Suprapubic skin (tissue), 4 donors: ENCODE measurements around the gene ACSM2B.

Experiments
- EP300 ChIP-seq: sonication (generic); formaldehyde crosslinking; IDR thresholded peaks from one replicate; pipeline ENCODE4 v1.6.1; 2017; ENCODE audit warnings: antibody characterized with exemption
- POLR2A ChIP-seq, 2 donors: fragments of 450-650 bp; IDR thresholded peaks; one replicate each; pipeline ENCODE4 v1.6.1; 2017; ENCODE audit warnings: antibody characterized with exemption in 2 of 2, mild to moderate bottlenecking in 2 of 2, moderate library complexity in 2 of 2
- POLR2AphosphoS5 ChIP-seq, 3 donors: sonication (generic); formaldehyde crosslinking; IDR thresholded peaks; one replicate each; pipeline ENCODE4 v1.6.1; 2017; ENCODE audit warnings: antibody characterized with exemption in 3 of 3
- TF ChIP-seq, protein P1 (sequence below), 2 donors: fragments of 200-600 bp in 1 of 2; fragments of 450-650 bp in 1 of 2; sonication (generic) in 1 of 2; IDR thresholded peaks; one replicate each; pipeline ENCODE4 v1.5.1; 2016 to 2019; ENCODE audit warnings: antibody characterized with exemption in 2 of 2, mild to moderate bottlenecking in 1 of 2, moderate library complexity in 1 of 2

DNA sequence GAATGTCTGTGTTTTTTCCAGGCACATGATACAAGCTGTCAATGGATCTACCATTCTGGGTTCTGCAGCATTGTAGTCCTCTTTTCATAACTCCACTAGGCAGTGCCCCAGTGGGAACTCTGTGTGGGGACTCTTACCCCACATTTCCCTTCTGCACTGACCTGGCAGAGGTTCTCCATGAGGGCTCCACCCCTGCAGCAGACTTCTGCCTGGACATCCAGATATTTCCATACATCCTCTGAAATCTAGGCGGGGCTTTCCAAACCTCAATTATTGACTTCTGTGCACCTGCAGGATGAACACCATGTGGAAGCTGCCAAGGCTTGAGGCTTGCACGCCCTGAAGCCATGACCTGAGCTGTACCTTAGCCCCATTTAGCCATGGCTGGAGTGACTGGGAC, 68.9 kb downstream of the ACSM2B start:
- TF ChIP-seq, protein P1, sequence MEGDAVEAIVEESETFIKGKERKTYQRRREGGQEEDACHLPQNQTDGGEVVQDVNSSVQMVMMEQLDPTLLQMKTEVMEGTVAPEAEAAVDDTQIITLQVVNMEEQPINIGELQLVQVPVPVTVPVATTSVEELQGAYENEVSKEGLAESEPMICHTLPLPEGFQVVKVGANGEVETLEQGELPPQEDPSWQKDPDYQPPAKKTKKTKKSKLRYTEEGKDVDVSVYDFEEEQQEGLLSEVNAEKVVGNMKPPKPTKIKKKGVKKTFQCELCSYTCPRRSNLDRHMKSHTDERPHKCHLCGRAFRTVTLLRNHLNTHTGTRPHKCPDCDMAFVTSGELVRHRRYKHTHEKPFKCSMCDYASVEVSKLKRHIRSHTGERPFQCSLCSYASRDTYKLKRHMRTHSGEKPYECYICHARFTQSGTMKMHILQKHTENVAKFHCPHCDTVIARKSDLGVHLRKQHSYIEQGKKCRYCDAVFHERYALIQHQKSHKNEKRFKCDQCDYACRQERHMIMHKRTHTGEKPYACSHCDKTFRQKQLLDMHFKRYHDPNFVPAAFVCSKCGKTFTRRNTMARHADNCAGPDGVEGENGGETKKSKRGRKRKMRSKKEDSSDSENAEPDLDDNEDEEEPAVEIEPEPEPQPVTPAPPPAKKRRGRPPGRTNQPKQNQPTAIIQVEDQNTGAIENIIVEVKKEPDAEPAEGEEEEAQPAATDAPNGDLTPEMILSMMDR (IDR thresholded peaks at IDR 0.05): no peak
- TF ChIP-seq EP300 (no peak), POLR2A (IDR thresholded peaks at IDR 0.05) (no peak), POLR2AphosphoS5 (IDR thresholded peaks at IDR 0.05) (no peak)
